ENCODE measurements around the gene FGF11.
"Not testable (repeated sequence)": the region's sequence is repeated elsewhere in the genome, so short reads cannot be mapped to it uniquely, and the experiment has no call there.

FGF11 gene

DNA sequence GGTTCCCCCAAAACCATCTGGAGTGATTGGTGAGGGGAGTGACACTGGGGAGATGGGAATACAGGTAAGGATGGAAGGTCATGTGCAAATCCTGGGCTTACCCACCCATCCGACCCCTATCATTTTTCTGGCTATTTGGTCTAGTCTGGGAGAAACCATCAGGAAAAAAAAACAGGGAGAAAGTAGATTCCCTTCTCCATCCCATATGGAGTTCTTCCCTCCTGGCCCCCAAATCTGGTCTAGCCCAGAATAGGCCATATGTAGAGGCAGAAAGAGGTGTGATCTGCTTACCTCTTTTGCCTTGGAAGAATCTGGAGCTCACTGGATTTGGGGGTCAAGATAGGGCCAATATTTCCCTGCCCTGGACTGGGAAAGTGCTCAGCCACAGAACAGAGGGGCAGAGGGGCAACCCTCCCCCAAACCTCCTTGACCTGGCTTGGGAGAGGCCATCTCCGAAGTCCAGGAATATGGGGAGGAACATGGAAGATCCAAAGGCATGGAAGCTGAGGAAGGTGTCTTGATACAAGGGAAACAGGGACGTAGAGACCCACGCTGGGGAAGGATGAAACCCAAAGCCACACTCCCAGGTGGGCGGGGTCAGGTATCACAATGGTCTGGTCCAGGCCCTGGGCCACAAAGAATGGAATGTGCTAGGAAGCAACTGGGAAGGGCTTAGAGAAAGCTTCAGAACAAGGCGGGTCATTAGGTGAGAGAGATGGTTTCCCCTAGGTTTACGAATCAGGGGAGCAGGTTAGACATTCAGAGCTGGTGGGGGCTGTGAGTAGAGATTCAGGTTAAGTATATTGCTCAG lies 21.7 kb downstream of the FGF11 start:
- in situ Hi-C loops (cut with MboI; ENCODE audit: low sequenced_read_pairs), result no loop called here

DNA sequence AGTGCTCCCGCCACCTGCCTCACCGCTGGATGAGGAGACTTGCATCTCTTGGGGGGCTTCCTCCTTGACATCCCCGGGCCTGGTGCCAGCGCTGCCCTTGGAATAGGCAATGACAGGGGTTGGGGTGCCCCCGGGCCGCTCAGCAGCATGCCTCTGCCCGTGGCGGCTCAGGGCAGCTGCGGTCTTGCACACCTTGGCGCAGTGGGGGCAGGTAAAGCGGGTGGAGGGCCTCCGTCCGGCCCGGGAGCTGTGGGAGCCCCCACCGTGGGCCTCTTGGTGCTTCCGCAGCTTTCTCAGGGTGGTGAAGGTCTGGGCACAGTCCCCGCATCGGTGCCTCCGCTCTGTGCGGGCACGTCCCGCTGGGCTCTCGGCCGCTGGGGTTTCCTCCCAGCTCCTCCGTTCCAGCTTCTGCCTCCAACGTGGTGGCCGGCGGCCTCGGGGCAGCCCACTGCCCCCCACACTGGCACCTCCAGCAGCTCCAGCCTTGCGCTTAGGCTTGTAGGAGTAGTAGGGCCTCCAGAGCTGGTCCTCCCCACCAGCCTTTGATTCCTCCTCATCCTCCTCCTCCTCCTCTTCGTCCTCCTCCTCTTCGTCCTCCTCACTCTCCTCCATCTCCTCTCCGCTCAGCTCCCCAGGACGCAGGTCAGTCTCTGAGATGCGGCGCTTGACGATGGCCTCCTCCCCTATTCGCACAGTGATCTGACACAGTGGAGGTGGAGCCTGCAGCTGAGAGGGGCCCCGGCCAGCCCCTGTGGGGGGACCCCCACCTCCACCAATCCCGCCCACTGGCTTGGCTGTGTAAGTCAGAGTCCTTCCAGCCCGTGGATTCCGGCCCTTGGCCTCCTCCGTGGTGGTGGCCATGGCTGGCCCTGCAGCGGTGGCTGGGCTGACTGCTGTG lies 23.4 kb downstream of the FGF11 start:
- in situ Hi-C loops (cut with MboI; ENCODE audit: low sequenced_read_pairs), result no loop called here

DNA sequence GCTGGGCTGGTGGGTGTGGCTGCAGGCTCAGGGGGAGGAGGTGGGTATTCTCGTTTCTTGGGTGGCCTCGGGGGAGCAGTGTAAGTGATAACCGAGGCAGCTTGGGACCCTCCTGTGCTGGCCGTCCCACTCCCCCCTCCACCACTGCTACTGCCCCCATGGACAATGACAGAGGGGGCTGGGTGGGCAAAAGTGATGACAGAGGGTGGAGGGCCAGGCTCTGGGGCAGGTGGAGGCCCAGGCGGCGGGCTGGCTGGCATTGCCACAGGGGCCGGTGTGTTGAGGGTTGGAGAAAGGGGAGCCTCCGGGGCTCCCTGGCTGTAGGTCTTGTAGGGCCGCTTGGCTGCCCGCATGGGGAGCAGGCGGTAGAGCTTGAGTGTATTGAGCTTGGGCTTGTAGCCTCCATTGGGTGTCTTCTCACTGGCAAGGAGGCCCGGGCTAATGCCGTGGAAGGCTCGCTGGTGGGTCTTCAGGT lies 24.1 kb downstream of the FGF11 start:
- in situ Hi-C loops (cut with MboI; ENCODE audit: low sequenced_read_pairs), result no loop called here

DNA sequence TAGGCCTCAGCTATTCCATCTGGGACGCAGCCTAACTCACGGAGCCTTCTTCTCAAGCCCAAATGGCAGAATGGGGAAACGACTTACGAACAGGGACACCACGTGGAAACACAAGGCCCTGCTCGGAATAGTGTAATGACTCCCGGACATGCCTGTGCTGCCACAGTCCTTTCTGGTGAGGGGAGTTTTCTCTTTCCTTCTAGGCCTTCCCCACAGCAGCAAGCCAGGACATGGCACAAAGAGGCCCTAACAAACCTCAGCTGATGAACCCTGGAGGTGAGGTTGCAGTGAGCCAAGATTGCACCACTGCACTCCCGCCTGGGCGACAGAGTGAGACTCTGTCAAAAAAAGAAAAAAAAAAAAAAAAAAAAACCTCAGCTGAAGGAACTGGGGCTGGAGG lies 24.8 kb downstream of the FGF11 start:
- in situ Hi-C loops (cut with MboI; ENCODE audit: low sequenced_read_pairs), result no loop called here

DNA sequence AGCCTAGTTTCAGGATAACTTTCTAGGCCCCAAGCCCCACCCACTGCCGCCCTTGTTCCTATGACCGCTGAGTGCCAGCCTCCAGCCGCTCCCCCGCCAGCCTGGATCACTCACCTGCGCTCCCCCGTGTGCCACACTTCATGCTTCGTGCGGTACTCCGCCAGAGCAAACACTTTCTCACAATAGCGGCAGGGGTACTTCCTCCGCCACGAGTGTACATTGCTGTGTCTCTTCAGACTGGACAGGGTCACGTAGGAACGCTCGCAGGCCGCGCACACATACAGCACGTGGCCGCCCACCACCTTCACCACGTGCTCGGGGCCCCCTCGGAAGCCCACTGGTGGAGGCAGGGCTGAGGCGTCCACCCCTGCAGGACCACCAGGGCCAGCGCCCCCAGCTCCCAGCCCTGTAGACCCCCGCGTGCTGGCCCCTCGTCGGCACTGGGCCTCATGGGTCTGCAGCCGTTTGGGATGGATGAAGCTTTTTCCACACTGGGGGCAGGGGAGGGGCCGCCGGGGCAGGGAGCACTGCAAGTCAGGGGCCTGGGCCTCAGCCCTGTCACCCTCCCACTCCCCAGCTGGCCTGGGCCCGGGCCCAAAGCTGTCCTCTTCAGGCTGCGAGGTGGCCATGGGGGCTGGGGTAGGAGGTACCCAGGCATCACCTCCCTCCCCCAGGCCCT lies 26.4 kb downstream of the FGF11 start:
- in situ Hi-C loops (cut with MboI; ENCODE audit: low sequenced_read_pairs), result no loop called here

DNA sequence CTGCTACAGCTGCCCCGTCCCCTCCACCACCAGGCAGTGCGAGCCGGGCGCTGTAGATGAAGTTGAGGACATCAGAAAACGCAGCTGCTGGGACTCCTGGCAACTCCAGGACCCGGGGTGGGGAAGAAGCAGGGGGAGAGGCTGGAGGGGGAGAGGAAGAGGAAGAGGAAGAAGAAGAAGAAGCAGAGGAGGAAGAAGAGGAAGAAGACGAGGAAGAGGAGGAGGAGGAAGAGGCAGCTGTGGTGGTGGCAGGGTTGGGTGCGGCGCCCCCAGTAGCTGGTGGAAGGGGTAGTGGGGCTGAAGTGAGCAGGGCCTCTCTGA lies 27.0 kb downstream of the FGF11 start:
- in situ Hi-C loops (cut with MboI; ENCODE audit: low sequenced_read_pairs), result no loop called here

DNA sequence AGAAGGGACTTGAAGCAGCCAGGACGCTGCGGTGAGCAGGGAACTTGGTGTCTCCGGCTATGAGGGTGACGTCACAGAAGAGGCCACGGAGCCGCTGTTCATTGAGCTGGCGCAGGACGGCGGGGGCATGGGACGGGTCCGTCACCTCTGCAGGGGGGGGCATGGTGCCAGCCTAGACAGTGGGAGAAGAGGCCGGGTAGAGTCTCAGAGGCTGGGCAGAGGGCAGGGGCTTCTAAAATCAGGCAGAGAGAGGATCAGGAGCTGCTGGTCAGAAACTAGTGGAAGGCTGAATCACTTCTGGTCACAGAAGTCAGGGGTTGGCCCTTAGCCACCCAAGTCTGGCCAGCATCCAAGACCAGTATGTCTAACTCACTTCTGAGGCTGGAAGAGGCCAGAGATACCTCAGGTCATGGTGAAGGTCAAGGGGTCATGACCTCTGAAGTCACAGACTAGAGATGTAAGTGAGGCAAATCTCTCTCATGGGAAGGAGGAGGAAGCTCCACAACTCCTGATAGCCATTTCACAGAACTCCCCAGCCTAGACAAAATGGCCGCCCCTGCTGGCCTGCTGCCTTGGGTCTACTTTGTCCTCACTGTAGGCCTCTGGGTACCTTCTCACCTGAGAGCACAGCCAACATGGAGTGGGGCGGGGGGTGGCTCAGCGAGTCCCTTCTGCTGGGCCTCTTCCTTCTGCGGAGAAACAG lies 27.5 kb downstream of the FGF11 start:
- in situ Hi-C loops (cut with MboI; ENCODE audit: low sequenced_read_pairs), result no loop called here

DNA sequence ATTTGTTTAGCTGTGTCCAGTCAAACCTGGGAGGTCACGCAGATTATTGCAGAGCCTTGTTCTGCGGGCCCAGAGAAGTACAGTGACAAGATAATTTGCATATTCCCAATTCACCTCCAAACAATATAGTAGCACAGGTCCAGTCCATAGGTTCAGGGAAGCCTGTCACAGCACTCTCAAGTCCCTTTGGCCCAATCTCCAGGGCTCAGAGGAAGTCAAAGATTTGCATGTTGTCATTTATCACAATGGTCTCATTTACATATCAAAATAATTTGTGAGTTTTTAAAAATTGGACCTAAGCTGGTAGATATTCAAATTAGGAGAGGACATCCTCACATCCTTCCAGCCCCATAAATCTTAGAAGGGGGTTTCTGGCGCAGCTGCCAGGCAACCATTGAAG lies 28.2 kb downstream of the FGF11 start:
- in situ Hi-C loops (cut with MboI; ENCODE audit: low sequenced_read_pairs), result no loop called here

DNA sequence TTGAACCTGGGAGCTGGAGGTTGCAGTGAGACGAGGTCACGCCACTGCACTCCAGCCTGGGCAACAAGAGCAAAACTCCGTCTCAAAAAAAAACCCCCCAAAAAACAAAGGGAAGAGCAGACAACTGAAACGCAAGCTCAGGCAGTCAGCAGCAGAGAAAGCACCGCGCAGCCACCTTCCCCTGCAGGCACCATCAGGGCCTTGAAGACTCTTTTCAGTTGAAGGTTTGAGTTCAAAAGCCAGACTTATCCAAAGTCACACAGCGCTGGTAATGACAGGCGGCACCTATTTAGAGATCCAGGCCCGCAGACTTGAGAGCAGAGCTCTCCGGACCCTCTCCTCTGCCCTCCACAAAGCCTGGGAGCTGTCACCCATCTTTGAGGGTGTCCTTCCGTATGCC lies 29.0 kb downstream of the FGF11 start:
- in situ Hi-C loops (cut with MboI; ENCODE audit: low sequenced_read_pairs), result no loop called here

DNA sequence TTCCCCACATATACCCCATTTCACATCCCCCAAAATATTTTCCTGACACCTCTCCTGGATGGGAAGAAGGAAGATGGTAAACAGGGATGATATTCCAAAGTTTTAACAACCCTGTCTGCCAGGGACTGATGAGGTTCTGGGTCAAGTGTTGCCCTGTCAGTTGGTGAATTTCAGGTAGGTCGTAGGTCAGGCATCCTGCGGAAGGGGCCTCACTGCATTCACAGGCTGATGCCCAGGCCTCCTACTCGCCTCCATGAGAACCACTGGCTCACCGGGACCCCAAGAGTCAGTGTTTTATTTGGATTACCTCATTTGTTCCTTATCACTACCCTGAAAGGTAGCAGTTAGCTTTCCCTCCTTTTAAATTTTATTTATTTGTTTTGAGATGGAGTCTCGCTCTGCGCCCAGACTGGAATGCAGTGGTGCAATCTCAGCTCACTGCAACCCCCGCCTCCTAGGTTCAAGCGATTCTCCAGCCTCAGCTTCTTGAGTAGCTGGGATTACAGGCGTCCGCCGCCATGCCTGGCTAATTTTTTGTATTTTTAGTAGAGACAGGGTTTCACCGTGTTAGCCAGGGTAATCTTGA lies 29.6 kb downstream of the FGF11 start:
- in situ Hi-C loops (cut with MboI; ENCODE audit: low sequenced_read_pairs), result no loop called here

DNA sequence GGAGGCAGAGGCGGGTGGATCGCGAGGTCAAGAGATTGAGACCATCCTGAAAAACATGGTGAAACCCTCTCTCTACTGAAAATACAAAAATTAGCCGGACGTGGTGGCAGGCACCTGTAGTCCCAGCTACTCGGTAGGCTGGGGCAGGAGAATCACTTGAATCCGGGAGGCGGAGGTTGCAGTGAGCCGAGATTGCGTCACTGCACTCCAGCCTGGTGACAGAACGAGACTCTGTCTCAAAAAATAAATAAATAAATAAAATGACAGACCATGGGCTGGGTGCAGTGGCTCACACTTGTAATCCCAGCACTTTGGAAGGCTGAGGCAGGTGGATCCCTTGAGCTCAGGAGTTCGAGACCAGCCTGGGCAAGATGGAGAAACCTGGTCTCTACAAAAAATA lies 30.5 kb downstream of the FGF11 start:
- in situ Hi-C loops (cut with MboI; ENCODE audit: low sequenced_read_pairs), result not testable (repeated sequence)

DNA sequence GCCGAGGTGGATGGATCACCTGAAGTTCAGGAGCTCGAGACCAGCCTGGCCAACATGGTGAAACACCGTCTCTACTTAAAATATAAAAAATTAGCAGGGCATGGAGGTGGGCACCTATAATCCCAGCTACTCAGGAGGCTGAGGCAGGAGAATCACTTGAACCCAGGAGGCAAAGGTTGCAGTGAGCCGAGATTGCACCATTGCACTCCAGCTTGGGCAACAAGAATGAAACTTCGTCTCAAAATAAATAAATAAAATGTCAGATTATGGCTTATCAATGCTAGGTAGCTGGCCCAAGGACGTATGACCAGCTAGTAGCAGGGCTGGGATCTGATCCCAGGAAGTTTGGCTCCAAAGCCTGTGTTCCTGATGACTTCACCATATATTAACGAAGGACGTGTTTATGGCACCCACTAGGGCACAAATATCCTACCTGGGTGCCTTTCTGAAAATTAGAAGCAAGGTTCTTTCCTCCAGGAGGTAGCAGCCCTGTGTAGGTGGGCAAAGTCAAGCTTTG lies 31.2 kb downstream of the FGF11 start:
- in situ Hi-C loops (cut with MboI; ENCODE audit: low sequenced_read_pairs), result not testable (repeated sequence)

DNA sequence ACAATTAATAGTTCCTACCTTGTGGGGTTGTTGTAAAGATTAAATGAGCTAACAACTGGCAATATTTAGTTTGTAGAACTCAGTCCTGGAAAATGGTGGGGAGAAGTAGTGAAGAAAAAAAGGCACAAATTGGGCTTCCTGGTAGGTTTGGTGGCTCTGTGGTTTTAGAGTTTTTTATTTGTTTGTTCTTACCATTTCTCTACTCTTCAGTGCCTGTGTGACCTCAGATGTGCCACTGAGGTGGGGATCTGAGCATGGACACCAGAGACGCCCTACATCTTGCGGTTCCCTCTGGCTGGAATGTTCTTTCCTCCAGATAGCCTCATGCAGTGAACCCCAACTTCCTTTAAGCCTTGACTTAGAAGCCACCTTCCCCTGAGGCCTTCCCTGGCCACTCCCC lies 32.4 kb downstream of the FGF11 start:
- in situ Hi-C loops (cut with MboI; ENCODE audit: low sequenced_read_pairs), result no loop called here

DNA sequence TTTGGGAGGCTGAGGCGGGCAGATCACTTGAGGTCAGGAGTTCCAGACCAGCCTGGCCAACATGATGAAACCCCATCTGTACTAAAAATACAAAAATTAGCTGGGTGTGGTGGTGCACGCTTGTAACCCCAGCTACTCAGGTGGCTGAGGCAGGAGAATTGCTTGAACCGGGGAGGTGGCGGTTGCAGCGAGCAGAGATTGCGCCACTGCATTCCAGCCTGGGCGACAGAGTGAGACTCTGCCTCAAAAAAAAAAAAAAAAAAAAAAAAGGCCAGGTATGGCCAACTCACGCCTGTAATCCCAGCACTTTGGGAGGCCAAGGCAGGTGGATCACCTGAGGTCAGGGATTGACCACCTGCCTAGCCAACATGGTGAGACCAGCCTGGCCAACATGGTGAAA lies 35.5 kb downstream of the FGF11 start:
- in situ Hi-C loops (cut with MboI; ENCODE audit: low sequenced_read_pairs), result not testable (repeated sequence)

DNA sequence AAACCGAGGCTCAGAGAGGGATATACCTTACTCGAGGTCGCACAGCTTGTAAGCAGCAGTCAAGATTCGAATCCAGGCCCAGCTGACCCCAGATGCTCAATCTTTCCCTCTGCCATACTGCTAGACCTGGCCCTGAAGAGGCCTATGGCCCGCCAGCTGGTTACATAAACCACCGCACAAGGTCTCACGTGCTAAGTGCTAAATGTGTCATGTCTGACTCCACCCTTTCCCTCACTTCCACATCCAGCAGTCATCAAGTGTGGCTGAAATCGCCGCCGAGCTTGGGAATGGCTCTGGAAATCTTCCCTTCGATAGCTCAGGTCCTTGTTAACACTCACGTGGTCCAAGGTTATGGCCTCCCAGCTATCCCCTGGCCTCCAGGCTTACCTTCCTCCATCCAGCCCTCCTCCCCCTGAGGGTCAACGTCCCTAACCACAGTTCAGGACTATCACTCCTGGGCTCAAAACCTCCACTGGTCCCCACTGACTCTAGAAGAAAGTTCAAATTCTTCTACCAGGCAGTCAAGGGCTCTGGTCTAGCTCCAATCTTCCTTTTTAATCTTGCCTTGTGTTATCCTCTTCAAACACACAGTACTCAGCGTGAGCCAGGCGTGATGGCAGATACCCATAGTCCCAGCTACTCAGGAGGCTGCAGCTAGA lies 36.6 kb downstream of the FGF11 start:
- in situ Hi-C loops (cut with MboI; ENCODE audit: low sequenced_read_pairs), result no loop called here

DNA sequence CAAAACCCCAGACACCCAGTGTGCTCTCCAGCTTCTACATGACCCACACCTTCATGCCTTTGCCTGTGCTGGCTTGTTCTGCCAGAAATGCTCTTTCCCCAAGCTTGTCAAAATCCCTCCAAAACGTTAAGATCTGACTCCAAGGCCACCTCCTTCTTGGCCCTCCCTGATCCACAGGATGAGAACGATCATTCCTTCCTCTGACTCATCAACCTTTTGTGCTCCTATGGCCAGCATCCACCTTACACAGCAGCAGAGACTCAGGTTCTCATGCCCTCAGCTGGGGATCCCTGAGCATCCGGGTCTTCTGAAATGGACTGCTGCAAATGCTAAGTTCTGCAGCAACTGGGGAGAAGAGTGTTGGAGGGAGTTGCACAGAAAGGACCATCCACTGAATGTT lies 37.2 kb downstream of the FGF11 start:
- in situ Hi-C loops (cut with MboI; ENCODE audit: low sequenced_read_pairs), result no loop called here

DNA sequence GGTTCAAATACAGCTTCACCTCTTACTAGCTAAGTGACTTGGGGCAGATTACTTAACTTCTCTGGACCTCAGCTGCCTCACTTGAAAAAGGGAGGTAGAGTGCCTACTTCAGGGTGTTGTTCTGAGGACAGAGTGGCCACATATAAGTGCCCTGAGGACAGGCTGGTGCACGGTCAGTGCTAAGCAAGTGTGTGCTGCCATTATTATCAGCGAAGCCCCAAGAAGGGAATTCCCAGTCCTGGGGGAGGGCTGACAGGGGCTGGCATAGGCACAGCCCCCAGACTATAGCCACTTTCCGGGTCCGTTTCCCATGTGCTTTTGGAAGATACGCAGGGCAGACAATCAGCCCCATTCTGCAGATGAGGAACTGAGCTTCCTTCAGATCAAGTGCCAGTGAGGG lies 37.6 kb downstream of the FGF11 start:
- in situ Hi-C loops (cut with MboI; ENCODE audit: low sequenced_read_pairs), result no loop called here

DNA sequence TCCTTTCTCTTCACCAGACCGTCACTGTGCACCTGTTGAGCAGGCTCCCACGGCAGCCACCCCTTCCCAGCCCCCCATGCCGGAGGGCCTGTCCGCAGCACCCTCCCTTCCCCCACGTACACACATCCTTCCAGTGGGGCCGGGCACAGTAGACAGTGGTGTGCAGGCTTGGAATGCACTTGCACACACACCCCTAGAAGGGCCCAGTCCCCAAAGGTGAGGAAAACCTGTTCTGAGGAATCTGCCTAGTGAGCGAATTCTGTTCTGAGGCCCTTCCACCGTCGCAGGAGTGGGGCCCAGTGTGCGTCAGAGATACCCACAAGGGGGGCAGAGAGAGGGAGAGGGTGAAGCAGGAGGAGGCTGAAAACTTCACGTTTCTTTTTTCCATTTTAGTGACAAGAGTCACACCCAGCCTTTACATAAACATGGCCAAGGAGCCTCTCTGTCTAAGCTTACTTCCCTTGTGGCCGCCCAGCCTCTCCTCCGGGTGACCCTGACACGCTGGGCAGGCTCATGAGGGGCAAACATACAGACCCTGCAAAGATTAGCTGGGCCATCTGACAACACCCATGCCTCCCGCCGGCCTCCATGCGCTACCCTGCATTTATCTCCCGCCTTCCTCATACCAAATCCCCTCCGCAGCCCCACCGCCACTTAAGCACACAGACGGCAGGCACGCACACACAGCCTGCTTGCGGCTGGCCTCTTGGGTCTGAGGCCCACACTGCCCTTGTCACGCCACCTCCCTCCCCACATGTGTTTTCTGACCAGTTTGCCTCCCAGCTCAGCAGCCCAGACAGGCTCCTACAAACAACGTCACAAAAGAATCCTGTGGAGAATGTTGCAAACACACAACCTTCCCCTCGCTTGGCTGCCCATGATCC lies 38.3 kb downstream of the FGF11 start:
- in situ Hi-C loops (cut with MboI; ENCODE audit: low sequenced_read_pairs), result no loop called here

All from HL-60/S4 treated with retinoic acid at 250 ng/mL for 4 days and 3 days (cell line).